LHCN-M2 (cell line): ENCODE results near the gene MCC. TPM values are rescaled to one million over a fixed set of nuclear protein-coding genes. Genes with fewer than 3 reads are reported as not detected.
A peak's percentile ranks its signal among the peaks of the same experiment; 100 is the strongest.

Experiments used
- DNase-seq: peaks from one replicate; pipeline ENCODE4 v3.0.0-alpha.2; 2012; ENCODE audit warnings: low read depth
- total RNA-seq: library from RNA; depleted of rRNA; stranded (reverse); fragments of >200 nt; gene quantifications from 2 replicates; pipeline ENCODE4 v1.2.3, GENCODE V29; 2014

MCC gene
- total RNA-seq, 1 experiment from 2014 or later, result 10.7 TPM

DNA sequence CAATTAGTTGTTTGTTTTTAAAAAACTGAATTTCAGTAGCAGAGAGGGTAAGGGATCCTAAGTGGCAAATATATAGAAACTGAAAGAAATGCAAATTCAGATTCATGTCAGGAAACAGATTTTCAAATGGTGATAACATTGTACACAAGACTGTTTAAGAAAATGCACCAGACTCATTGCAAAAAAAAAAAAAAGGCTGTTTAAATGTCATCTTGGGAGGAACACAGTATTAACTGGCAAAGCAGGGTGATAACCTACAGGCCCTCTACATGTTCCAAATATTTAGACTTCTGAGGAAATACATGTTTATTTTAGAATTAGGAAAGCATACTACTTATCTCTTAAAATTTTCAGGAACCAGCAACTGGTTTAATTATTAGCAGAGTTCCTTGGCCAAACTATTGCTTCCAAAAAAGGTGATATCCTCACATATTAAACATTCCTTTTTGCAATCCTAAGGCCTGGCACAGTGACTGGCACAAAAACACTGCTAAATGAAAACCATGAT lies 167.9 kb downstream of the MCC start:
- DNase-seq, result no peak

DNA sequence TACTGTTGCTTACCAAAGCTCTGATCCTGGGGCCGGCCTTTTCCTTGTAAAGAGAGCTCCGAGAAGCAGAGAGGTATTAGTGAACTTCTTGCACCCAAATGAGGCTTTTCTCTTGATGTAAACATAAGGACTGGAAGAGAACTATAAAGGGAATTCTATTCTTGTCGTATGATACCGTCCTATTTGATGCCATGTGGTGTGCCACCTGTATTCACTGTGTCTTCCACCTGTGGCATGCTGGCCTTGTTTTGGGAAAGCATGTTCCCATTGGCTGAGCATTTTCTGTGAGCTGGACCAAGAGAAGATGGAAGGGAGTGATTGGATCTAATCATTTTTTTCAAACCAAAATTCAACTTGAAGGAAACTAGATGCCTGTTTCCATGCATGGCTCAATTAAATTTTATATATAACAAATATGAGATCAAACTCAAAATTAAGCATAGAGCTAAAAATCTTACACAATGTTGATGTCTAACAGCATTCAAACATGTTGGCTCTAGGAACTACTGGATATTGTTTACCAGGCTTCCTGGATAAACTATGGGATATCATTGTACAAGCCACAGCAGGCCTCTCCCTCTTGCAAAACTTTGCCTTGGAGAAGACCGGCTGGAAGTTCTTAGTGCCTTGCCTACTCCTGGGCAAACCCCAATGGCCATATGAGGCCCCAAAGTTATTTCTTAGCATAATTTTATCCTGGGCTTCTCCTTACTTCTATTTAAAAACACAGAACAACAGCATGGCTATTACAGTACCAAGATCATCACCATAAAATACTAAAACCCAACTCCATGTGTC lies 168.8 kb downstream of the MCC start:
- DNase-seq, result no peak

DNA sequence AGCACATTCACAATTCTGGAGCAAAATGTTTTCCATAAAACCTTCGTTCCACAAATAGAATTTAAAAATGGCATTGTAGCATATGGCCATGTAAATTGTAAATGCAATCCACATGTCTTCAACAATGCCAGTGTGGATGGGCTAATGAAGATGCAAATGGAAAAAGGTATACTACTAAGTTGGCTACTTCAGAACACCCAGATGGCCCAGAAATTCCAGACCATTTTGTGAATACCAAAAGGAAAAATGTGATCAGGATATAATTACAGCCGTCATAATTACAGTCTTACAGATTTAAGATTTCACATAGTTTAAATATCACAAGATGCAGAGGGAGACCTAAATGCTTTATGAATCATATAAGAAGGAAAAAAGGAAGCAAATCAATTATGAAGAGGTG lies 170.6 kb downstream of the MCC start:
- no peak for DNase-seq

DNA sequence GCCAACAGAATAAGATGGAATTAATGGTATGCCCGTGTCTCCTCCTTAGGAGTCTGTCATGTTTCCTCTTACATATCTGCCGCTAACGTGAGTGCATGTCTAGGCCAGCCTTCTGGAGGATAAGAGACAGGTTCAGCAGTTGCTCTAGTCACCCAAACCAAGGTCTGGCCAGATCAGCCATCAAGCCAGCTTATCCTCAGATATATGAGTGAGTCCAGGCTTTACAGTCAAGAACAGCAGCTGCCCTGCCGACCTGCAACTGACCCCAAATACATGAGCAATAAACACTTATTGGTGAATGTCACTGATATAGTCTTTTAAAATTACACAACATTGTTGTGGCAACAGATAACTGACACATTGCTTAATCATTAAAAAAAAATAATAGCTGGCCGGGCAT lies 177.0 kb downstream of the MCC start:
- peak; percentile 71 for DNase-seq

- DNase-seq, result no peak
These were observed 186.1 kb downstream of the MCC start for GRCh38 chr5:113302120-113302519.

DNA sequence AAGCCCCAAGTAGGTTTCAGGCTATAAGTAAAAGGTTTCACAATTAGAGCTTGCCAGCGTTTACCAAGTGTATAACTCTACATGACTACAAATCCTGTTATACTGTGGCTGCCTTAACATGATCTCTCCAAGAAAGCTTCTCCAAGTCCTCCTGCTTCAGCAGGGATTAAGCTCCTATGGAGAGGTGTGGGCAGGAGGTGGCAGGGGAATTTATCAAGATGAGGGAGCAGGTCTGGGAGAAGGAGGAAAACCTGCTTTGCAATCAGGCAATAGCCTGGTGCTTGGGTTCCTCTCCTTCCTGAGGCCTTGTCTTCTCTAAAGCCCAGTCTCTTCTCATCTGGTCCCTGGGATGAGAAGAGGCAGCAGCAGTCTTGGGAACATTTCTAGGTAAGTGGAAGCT lies 188.7 kb downstream of the MCC start:
- DNase-seq, result no peak

DNA sequence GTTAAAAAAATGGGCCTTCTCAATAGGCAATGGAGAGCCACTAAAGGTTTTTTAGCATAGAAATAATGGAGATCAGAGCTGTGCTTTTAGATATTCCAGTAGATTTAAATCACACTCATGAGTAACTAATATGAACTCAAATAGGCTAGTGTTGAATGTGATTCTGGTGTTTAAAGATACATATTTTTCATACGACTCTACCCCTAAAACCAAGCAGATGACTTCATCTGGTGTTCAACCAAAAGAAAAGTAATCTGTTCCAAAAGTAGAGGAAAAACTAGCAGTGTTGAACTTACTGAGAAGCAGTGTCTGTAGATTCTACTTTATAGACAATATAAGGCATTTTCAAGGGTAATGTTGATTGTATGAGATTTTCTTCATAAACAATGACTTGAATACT lies 191.6 kb downstream of the MCC start:
- DNase-seq, result no peak

DNA sequence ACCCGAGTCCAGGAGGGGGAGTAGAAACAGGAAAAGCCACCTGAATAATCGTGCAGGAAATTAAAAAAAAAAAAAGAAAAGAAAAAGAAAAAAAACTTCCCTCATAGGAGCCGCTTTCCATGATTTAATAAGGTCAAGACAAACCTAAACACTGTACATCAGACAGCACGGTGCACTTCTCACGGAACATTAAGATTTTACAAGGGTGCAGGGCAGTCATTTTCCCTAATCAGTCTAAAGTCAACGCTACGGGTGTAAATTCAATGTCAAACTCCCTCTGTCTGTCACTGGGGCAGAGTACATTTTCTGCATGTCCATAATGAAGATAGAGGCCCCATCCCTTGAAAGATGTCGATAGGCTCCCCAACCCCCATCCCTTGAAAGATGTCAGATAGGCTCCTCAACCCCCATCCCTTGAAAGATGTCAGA lies 193.1 kb downstream of the MCC start:
- DNase-seq, result no peak

DNA sequence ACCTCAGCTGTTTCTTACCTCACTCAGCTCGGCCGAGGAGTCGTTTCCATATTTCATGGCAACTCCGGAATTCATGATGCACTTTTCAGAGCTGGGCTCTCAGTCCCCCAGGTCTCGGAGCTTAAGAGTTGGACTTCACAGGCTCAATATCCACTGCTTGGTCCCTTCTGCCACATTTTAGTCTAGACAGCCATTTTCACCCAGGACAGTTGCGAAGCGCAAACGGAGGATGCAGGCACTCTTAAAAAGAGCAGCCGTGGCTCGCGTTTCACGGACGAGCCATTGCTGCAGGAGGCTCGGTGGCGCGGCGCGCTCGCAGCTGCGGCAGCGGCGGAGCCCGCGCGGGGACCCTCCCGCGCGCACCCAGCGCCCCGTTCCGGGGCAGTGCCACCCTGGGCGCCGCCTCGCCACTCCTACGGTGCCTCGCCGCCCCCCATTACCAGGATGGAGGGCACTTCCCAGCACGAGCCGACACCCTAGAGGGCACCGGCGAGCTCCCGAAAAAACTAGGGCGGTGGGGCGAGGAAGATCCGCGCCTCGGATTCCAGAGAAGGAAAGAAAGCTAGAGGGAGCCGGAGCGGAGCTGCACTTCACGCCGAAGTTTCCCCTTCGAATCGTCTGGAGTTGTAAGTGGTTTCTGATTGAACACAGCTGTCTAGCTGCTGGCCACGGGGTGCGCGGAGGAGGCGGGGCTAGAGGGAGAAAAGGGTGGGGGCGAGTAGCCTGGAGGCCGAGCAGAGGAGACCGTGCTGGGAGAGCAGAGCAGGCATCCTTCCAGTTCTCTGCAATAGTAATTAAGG lies 193.7 kb downstream of the MCC start:
- peak; percentile 89 for DNase-seq

DNA sequence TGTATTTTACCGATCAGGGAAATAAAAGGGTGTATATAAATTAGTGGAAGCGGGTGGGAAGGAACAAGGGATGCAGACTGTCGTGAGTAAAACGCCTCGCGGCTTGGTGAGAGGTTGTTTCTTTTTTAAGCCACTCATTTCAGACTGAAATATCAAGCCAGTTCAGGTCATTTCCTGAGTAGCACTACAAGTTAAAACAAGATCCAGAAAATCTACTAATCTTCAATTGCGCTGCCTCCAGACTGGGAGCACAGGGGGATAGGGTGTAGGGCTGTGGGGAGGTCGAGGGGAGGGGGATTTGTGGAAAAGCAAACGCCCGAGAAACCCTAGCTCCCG lies 194.3 kb downstream of the MCC start:
- no peak for DNase-seq

DNA sequence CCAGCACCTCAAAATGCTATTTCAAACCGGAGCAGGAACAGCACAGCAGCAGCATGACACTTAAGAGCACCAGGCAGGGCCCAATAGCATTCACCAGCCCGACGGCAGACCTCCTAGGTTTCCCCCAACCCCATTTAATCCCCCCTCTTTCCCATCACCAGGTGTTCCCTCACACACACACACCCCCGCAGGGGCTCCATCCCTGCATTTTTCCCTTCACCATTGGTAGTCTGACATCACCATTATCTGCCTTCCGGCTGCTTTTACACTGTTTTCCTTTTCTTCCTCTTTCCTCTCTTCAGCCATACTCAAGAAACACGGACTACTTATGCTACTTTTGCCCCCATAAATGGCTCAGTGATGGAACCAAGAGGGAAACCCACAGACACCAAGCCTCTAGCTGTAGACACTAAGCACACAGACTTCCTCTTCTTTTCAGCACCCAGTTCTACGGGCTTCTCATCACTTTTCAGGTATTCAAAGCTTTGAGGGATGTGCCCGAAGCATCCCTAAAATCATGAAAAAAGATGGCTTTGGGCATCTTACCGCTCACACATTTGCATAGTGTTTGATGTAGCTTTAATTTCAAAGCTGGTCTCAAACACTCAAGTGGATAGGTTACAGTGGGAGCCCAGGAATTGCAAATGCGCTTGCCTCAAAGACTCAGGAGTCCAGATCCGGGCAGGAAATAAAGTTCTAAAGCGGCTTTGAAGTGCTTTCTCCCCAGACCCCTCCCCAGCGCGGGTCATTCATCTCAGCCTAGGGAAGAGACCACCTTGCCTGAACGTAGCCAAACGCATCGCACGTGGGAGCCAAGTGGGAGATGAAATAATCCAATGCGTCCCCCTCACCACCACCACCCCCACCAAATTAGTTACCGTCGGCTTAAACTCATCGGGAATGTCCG lies 194.9 kb downstream of the MCC start:
- DNase-seq, result no peak

DNA sequence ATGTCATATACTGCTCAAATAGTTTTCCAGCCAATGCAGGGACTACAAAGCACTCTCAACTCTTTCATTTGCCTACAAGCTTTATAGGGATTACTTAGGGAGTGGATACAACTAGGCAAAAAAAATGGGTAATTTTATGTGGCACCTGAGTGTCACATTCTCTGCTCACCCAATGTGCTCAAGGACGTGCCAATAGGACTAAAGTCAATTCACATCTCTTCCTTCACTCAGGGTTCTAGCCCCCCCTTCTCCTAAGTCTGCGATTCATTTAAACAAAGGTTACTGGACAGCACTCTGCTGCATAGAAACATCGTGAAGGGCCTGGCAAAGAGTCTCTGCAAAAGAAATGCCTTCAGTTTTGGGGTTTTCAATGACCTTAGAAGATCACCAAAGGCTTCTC lies 195.8 kb downstream of the MCC start:
- no peak for DNase-seq

GRCh38 chr5:113283558-113283957 lies 204.7 kb downstream of the MCC start:
- no peak for DNase-seq

GRCh38 chr5:113282472-113282871 lies 205.8 kb downstream of the MCC start:
- DNase-seq, result no peak

- no peak for DNase-seq
These were observed 207.1 kb downstream of the MCC start for GRCh38 chr5:113281194-113281593.

DNA sequence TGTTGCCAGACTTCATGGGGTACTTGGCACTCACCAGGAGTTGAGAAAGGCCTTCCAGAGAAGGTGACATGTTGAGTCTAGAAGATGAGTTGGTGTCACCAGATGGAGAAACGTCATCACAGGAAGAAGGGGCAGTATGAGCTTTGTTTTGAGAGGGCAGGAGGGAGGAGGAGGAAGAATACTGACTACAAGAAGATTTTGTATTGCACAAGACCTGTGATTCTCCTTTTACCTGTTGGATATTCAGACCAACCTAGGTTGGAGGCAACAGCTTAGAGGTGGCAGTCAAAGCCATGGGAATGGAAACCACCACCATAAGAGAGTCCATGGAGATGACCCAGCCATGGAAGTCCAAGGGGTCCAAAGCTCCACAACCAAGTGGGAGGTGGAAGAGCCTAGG lies 207.7 kb downstream of the MCC start:
- DNase-seq, result no peak

DNA sequence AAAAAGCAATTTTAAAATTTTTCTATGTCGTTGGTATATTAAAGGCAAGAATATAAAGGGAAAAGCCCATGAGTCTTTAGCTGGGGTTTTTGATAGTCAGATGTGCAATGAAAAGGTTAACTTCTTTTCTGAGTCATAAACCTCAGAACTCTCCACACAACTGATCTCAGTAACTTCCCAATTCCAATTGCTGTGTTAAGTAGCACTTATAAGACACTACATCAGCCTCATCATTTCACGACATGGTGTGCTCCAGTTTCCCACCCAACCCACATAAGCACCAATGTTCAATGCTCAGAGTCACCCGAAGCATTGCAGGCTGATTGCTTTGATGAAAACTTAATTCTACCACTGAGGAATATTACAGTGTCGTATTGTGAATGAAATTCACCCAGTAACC lies 209.3 kb downstream of the MCC start:
- peak; percentile 27 for DNase-seq

DNA sequence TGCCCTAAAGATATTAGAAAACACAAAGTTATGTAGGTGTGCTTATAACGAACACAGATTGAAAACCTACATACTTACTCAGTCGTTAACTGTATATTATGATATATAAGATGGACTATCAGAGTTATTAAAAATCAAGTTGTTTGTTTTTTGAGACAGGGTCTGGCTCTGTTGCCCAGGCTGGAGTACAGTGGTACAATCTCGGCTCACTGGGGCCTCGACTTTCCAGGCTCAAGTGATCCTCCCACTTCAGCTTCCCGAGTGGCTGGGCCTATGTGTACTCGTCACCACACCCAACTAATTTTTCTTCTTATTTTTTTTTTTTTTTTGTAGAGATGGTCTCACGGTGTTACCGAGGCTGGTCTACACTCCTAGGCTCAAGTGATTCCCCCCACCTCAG lies 211.8 kb downstream of the MCC start:
- no peak for DNase-seq

GRCh38 chr5:113276001-113276400 lies 212.3 kb downstream of the MCC start:
- no peak for DNase-seq

DNA sequence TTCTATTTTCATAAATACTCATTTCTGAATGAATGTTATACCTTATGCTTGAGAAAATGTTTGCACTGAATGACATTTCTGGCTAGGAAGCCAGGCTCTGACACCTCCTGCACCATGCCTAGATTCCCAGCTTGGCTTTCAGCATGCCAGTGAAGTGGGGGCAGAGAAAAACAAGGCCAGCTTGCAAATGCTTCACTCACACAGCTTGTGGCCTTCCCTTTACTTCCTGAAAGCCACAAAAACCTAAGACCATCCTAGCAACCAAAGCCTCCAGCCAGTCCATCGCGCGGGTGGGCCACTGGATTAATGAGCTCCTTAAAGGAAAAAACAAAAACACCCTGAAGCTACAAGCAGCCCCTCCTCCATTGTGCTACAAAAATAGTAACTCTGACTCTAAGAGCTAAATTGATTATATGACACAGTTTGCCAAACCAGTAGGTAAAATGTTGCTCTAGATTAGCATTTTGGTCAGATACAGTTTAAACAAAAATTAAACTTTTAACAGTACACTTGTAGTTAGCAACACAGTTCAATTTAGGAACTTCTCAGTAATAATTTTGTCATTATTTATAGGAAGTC lies 213.3 kb downstream of the MCC start:
- DNase-seq, result no peak

- no peak for DNase-seq
These were observed 214.3 kb downstream of the MCC start for GRCh38 chr5:113273948-113274347.
